ENCODE results near the gene FABP1.

The FABP1 gene

GRCh38 chr2:88123164-88123974 lies 4.5 kb downstream of the FABP1 start:
- TF ChIP-seq CTCF (conservative IDR thresholded peaks at IDR 0.05; ENCODE audit: low read length): no peak
- DNase-seq (ENCODE audit: low read depth): no peak
- no peak overlapping the region for H3K4me3 ChIP-seq (ENCODE audit: low read length)

GRCh38 chr2:88122141-88122884 lies 5.5 kb downstream of the FABP1 start:
- no peak for DNase-seq (ENCODE audit: low read depth)
- no peak for TF ChIP-seq CTCF (conservative IDR thresholded peaks at IDR 0.05; ENCODE audit: low read length)
- no peak overlapping the region for H3K4me3 ChIP-seq (ENCODE audit: low read length)

GRCh38 chr2:88121678-88122077 lies 6.2 kb downstream of the FABP1 start:
- no peak for TF ChIP-seq CTCF (conservative IDR thresholded peaks at IDR 0.05; ENCODE audit: low read length)
- DNase-seq (ENCODE audit: low read depth): no peak
- no peak overlapping the region for H3K4me3 ChIP-seq (ENCODE audit: low read length)

GRCh38 chr2:88117973-88118372 lies 9.9 kb downstream of the FABP1 start:
- H3K4me3 ChIP-seq (ENCODE audit: low read length): no peak overlapping the region
- no peak for DNase-seq (ENCODE audit: low read depth)
- TF ChIP-seq CTCF (conservative IDR thresholded peaks at IDR 0.05; ENCODE audit: low read length): no peak

- DNase-seq (ENCODE audit: low read depth): no peak
- no peak overlapping the region for H3K4me3 ChIP-seq (ENCODE audit: low read length)
- TF ChIP-seq CTCF (conservative IDR thresholded peaks at IDR 0.05; ENCODE audit: low read length): no peak
Observed at GRCh38 chr2:88116669-88117432, 11.0 kb downstream of the FABP1 start.

- no peak overlapping the region for H3K4me3 ChIP-seq (ENCODE audit: low read length)
- TF ChIP-seq CTCF (conservative IDR thresholded peaks at IDR 0.05; ENCODE audit: low read length): no peak
- no peak for DNase-seq (ENCODE audit: low read depth)
Observed at GRCh38 chr2:88115825-88116518, 11.9 kb downstream of the FABP1 start.
